ENCODE data around the gene VAV1. TPM values are rescaled to one million over a fixed set of nuclear protein-coding genes. Genes with fewer than 3 reads are reported as not detected.

The VAV1 gene
- total and polyA plus RNA-seq, 2 of the 8 experiments (the other 6 are each of a cell fraction or from before 2014, with no cell fraction given): 0.21 to 0.22 TPM

GRCh38 chr19:6728346-6728745 lies 44.2 kb upstream of the VAV1 start:
- Histone ChIP-seq H3K27ac (ENCODE audit: low read depth, low read length) (no peak overlapping the region), H3K56ac (replicated peaks; ENCODE audit: insufficient read length, low read depth, low read length) (no peak overlapping the region), H3K4me3 (ENCODE audit: extremely low read depth in 1 of 4, insufficient read depth in 2 of 4, low read depth in 3 of 4, low read length in 4 of 4) (no peak overlapping the region), H2BK5ac (ENCODE audit: low read depth, low read length) (peak overlapping the region; percentile 35; the same call in 1 of the 2 replicates), H3K27me3 (replicated peaks in 1 of 4; ENCODE audit: control insufficient read depth in 3 of 4, extremely low read depth in 1 of 4, insufficient read depth in 3 of 4, low read length in 3 of 4) (no peaks in the 10 kb centered on the region), H3K36me3 (ENCODE audit: control insufficient read depth in 2 of 4, insufficient read depth in 4 of 4, low read length in 3 of 4) (peaks cover 0 to 5% (median 0%) of the 10 kb centered on the region in 4 experiments; a peak in 1 of 8 replicates), H4K8ac (ENCODE audit: extremely low read depth, insufficient read depth, low read length) (no peak overlapping the region), H2BK120ac (replicated peaks; ENCODE audit: low read depth, low read length) (no peak overlapping the region), H3K9me3 (ENCODE audit: insufficient read depth in 2 of 2, low read depth in 1 of 2, low read length in 1 of 2) (no peaks in the 10 kb centered on the region), H3K23me2 (ENCODE audit: low read depth, low read length) (no peaks in the 10 kb centered on the region), H3K9ac (replicated peaks in 1 of 4; ENCODE audit: extremely low read depth in 1 of 4, low read depth in 3 of 4, low read length in 3 of 4) (no peak overlapping the region), H4K5ac (ENCODE audit: insufficient read length, low read depth, low read length) (no peak overlapping the region), H2BK20ac (ENCODE audit: low read length) (no peak overlapping the region), H3K79me2 (ENCODE audit: control insufficient read depth in 1 of 2, insufficient read depth in 2 of 2, low read length in 2 of 2) (no peaks in the 10 kb centered on the region), H2AK5ac (ENCODE audit: low read depth, low read length) (no peak overlapping the region), H3K18ac (ENCODE audit: extremely low read depth, low read length) (no peak overlapping the region; the same call in 1 of the 2 replicates), H3K4me1 (replicated peaks in 1 of 4; ENCODE audit: control insufficient read depth in 3 of 4, insufficient read depth in 4 of 4, low read length in 3 of 4) (peaks cover 0 to 13% (median 6%) of the 10 kb centered on the region in 4 experiments; a peak in 5 of 7 replicates), H3K79me1 (ENCODE audit: low read depth, low read length) (no peaks in the 10 kb centered on the region), H3K14ac (ENCODE audit: insufficient read length) (no peak overlapping the region), H3K4ac (replicated peaks; ENCODE audit: insufficient read length, low read depth, low read length) (no peak overlapping the region), H3K4me2 (ENCODE audit: insufficient read depth in 1 of 2, low read depth in 2 of 2, low read length in 2 of 2) (no peak overlapping the region), H4K91ac (replicated peaks; ENCODE audit: insufficient read length, low read length) (no peak overlapping the region), H4K20me1 (replicated peaks in 1 of 2; ENCODE audit: control insufficient read depth in 1 of 2, insufficient read depth in 2 of 2, low read length in 2 of 2) (peaks cover 0 to 8% of the 10 kb centered on the region in 2 experiments), H2BK15ac (ENCODE audit: low read length) (no peak overlapping the region), H3K23ac (ENCODE audit: insufficient read length) (no peak overlapping the region), H2AFZ (ENCODE audit: low read length) (no peak overlapping the region), H2BK12ac (ENCODE audit: low read depth, low read length) (no peak overlapping the region)
- POLR2A ChIA-PET (ENCODE audit: partially characterized antibody): interaction anchor here (1.1 to 2.1 kb wide), 3 partner anchors 8 to 25 kb away, joined by 3 to 5 read pairs (median 3); partner anchors contain the start of gene GPR108
- CTCF ChIA-PET (ENCODE audit: partially characterized antibody): interaction anchor here (0.7 to 2.2 kb wide), 5 partner anchors 40 to 247 kb away, joined by 3 to 5 read pairs (median 3); partner anchors contain the start of genes DENND1C and TNFSF9
- DNase-seq (ENCODE audit: low read depth in 1 of 2, low spot score in 2 of 2) (no peak), FAIRE-seq (no peak)
- TF ChIP-seq POLR2AphosphoS5 (IDR thresholded peaks at IDR 0.05; ENCODE audit: low read depth, low read length) (no peak), EZH2 (IDR thresholded peaks at IDR 0.05; ENCODE audit: low read depth, low read length, severe bottlenecking) (no peak), GTF2F1 (IDR thresholded peaks at IDR 0.05; ENCODE audit: borderline replicate concordance, low read depth, low read length) (no peak)
- 95% methylated on average over 8 of the region's 8 CpGs; no CpG with 5 or more reads in 1 of the 2 experiments for WGBS, 2 experiments (ENCODE audit: extremely low coverage in 1 of 2, insufficient coverage in 1 of 2, insufficient read length in 1 of 2, insufficient replicate concordance in 2 of 2, low coverage in 1 of 2, low lambda C conversion rate in 2 of 2, missing lambda C conversion rate in 1 of 2)

Data from H1 (cell line).